CD4-positive, alpha-beta memory T cell (primary cell): Measurements from ENCODE around the gene SMYD3. TPM values are rescaled to one million over a fixed set of nuclear protein-coding genes. Genes with fewer than 3 reads are reported as not detected.
A peak's percentile ranks its signal among the peaks of the same experiment; 100 is the strongest.

Source experiments
- CTCF ChIA-PET: fragments of 350-600 bp; sonication (Branson Sonifier 250); formaldehyde crosslinking; loops from one replicate; lab custom pipeline; 2021; ENCODE audit warnings: inconsistent platforms; ENCODE audit not compliant: partially characterized antibody; lab: Charles Lee
- POLR2A ChIA-PET: fragments of 350-600 bp; sonication (Branson Sonifier 250); formaldehyde crosslinking; loops from one replicate; lab custom pipeline; 2021; ENCODE audit not compliant: partially characterized antibody; lab: Charles Lee
- DNase-seq, 5 donors: peaks; one replicate each; pipeline versions ENCODE4 v3.0.0 to v3.0.0-alpha.2; 2020 to 2022; ENCODE audit warnings: mixed read lengths in 1 of 5
- H3K27ac ChIP-seq: one replicate; pipeline ENCODE4 v1.7.0; 2013; ENCODE audit warnings: low read depth, low read length
- H3K27me3 ChIP-seq: 2 replicates; pipeline ENCODE4 v1.7.0; 2013; ENCODE audit warnings: mild to moderate bottlenecking, low read length, moderate library complexity; ENCODE audit not compliant: insufficient read depth
- H3K36me3 ChIP-seq: 2 replicates; pipeline ENCODE4 v1.7.0; 2013; ENCODE audit warnings: mild to moderate bottlenecking, low read length, moderate library complexity; ENCODE audit not compliant: insufficient read depth
- H3K4me1 ChIP-seq: 2 replicates; pipeline ENCODE4 v1.7.0; 2013; ENCODE audit warnings: mild to moderate bottlenecking, low read length, moderate library complexity; ENCODE audit not compliant: insufficient read depth
- H3K4me3 ChIP-seq, 2 donors: one replicate each; pipeline ENCODE4 v1.7.0; 2013; ENCODE audit warnings: low read length in 2 of 2, mild to moderate bottlenecking in 1 of 2
- H3K9me3 ChIP-seq, 2 donors: one replicate each; pipeline ENCODE4 v1.7.0; 2013; ENCODE audit warnings: low read length in 2 of 2, control low read depth in 1 of 2; ENCODE audit not compliant: control insufficient read depth in 1 of 2
- H3K27ac Mint-ChIP-seq, 7 donors: one replicate each; pipeline ENCODE4 v1.8.0; 2020 to 2021; ENCODE audit warnings: mixed read lengths in 7 of 7, mild to moderate bottlenecking in 6 of 7, inconsistent platforms in 3 of 7, moderate library complexity in 3 of 7
- H3K27me3 Mint-ChIP-seq, 2 donors: one replicate each; pipeline ENCODE4 v1.8.0; 2020 to 2021; ENCODE audit warnings: mixed read lengths in 2 of 2
- H3K36me3 Mint-ChIP-seq, 2 donors: one replicate each; pipeline ENCODE4 v1.8.0; 2020 to 2021; ENCODE audit warnings: mixed read lengths in 2 of 2, inconsistent platforms in 1 of 2, mild to moderate bottlenecking in 1 of 2
- H3K4me1 Mint-ChIP-seq, 4 donors: one replicate each; pipeline ENCODE4 v1.8.0; 2020 to 2021; ENCODE audit warnings: mixed read lengths in 4 of 4, mild to moderate bottlenecking in 1 of 4
- H3K4me3 Mint-ChIP-seq, 8 donors: one replicate each; pipeline ENCODE4 v1.8.0; 2020 to 2021; ENCODE audit warnings: mixed read lengths in 8 of 8, mild to moderate bottlenecking in 7 of 8, moderate library complexity in 6 of 8, inconsistent platforms in 3 of 8
- H3K9me3 Mint-ChIP-seq, 8 donors: one replicate each; pipeline ENCODE4 v1.8.0; 2020 to 2021; ENCODE audit warnings: mixed read lengths in 8 of 8, mild to moderate bottlenecking in 5 of 8, inconsistent platforms in 3 of 8, moderate library complexity in 1 of 8
- intact Hi-C: fragments of 100-400 bp; cut with micrococcal nuclease; formaldehyde crosslinking; loops from one replicate; pipeline ENCODE4 v1.15.1; 2023
- polyA plus RNA-seq, 2 donors: library from polyadenylated mRNA; unstranded; fragments of 300-500 nt; fragmentation: Illumina TruSeq; gene quantifications; one replicate each; pipeline ENCODE4 v1.2.3, GENCODE V29; 2021
- total RNA-seq, 2 experiments: library from RNA; stranded (reverse); gene quantifications; one replicate each; pipeline ENCODE4 v1.2.3, GENCODE V29; 2021

The SMYD3 gene
- total and polyA plus RNA-seq, 4 experiments from 2014 or later: 19.5 to 28.9 (median 22.9) TPM

GRCh38 chr1:245937316-245938045, 569.6 kb downstream of the SMYD3 start:
- Histone ChIP-seq H3K27me3 (no peaks in the 10 kb centered on the region), H3K4me3 (no peak overlapping the region), H3K9me3 (no peaks in the 10 kb centered on the region), H3K4me1 (no peaks in the 10 kb centered on the region), H3K27ac (no peak overlapping the region), H3K36me3 (no peaks in the 10 kb centered on the region)
- H3K27ac Mint-ChIP-seq: no peak overlapping the region
- CTCF ChIA-PET: no interaction called here
- H3K36me3 Mint-ChIP-seq: peaks cover 0 to 7% of the 10 kb centered on the region in 2 donors
- no peak for DNase-seq
- H3K4me1 Mint-ChIP-seq: peaks cover 2 to 7% (median 3%) of the 10 kb centered on the region in 4 donors
- no peaks in the 10 kb centered on the region for H3K9me3 Mint-ChIP-seq
- no peak overlapping the region for H3K4me3 Mint-ChIP-seq
- POLR2A ChIA-PET: no interaction called here
- intact Hi-C loops: no loop called here
- H3K27me3 Mint-ChIP-seq: no peaks in the 10 kb centered on the region

DNA sequence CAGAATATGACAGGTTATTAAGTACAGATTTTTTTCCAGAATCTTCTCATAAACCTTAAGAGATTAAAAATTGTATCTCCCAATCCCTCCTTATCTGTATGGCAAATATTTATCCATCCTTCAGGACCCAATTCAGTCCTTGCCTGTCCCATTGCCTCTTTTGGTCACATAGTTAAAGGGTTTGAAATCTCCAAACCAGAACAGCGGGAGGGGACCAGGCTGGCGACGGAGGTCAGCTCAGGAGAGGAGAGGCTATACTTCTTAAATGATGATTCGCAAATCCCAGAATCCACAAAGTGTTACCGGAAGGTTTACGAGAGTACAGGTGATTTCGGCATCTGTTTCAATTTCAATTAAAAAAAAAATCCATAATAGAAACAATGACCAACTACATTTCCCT, 572.7 kb downstream of the SMYD3 start:
- no peaks in the 10 kb centered on the region for H3K9me3 Mint-ChIP-seq
- intact Hi-C loops: no loop called here
- no peak for DNase-seq
- no peaks in the 10 kb centered on the region for H3K36me3 ChIP-seq
- ChIA-PET CTCF (no interaction called here), POLR2A (no interaction called here)
- H3K27me3 Mint-ChIP-seq: no peaks in the 10 kb centered on the region
- H3K4me3 Mint-ChIP-seq: no peak overlapping the region
- peaks cover 0 to 2% (median 0%) of the 10 kb centered on the region in 4 donors for H3K4me1 Mint-ChIP-seq
- H3K9me3 ChIP-seq: no peaks in the 10 kb centered on the region
- no peak overlapping the region for H3K27ac ChIP-seq
- peaks cover under 1 to 11% of the 10 kb centered on the region in 2 donors for H3K36me3 Mint-ChIP-seq
- H3K27me3 ChIP-seq: no peaks in the 10 kb centered on the region
- H3K27ac Mint-ChIP-seq: no peak overlapping the region
- H3K4me3 ChIP-seq: no peak overlapping the region
- H3K4me1 ChIP-seq: no peaks in the 10 kb centered on the region

GRCh38 chr1:245933431-245934045, 573.5 kb downstream of the SMYD3 start:
- Mint-ChIP-seq H3K9me3 (no peaks in the 10 kb centered on the region), H3K27me3 (no peaks in the 10 kb centered on the region), H3K4me1 (peaks cover 0 to 2% (median 0%) of the 10 kb centered on the region in 4 donors), H3K36me3 (peaks cover 4 to 16% of the 10 kb centered on the region in 2 donors), H3K4me3 (no peak overlapping the region), H3K27ac (peak overlapping the region in 1 of 7 donors; percentile 17)
- intact Hi-C loops: no loop called here
- POLR2A ChIA-PET: no interaction called here
- Histone ChIP-seq H3K9me3 (no peaks in the 10 kb centered on the region), H3K4me3 (no peak overlapping the region), H3K27me3 (no peaks in the 10 kb centered on the region), H3K4me1 (no peaks in the 10 kb centered on the region), H3K36me3 (no peaks in the 10 kb centered on the region), H3K27ac (no peak overlapping the region)
- no peak for DNase-seq
- CTCF ChIA-PET: no interaction called here

DNA sequence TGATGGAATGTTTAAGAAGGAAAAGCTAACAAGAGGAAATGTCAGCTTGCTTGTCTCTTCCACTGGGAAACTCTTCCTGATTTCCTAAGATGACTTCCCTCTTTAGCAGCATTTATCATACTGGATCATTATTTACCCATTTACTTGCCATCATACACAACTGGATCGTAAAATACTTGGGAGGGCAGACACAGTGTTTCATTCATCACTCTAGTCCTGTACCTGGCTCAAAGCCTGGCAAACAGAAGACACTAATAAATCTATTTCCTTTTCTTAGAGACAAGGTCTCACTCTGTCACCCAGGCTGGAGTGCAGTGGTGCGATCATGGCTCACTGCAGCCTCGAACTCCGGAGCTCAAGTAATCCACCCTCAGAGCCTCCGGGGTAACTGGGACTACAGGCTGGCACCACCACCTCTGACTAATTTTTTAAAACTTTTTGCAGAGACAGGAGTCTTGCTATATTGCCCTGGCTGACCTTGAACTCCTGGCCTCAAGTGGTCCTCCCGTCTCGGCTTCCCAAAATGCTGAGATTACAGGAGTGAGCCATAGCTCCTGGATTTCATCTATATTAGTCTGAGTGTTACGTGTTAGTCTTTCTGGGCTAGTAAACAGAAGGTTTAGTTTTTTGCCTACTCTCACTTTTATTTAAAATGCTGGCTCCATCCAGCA, 574.6 kb downstream of the SMYD3 start:
- ChIA-PET CTCF (no interaction called here), POLR2A (no interaction called here)
- no peaks in the 10 kb centered on the region for H3K9me3 ChIP-seq
- Mint-ChIP-seq H3K4me1 (peaks cover 0 to 2% (median 0%) of the 10 kb centered on the region in 4 donors), H3K27ac (peak overlapping the region in 1 of 7 donors; percentile 9), H3K36me3 (peaks cover 8 to 23% of the 10 kb centered on the region in 2 donors), H3K9me3 (no peaks in the 10 kb centered on the region), H3K27me3 (no peaks in the 10 kb centered on the region), H3K4me3 (no peak overlapping the region)
- H3K4me1 ChIP-seq: no peaks in the 10 kb centered on the region
- H3K27ac ChIP-seq: no peak overlapping the region
- DNase-seq: no peak
- H3K27me3 ChIP-seq: no peaks in the 10 kb centered on the region
- H3K4me3 ChIP-seq: no peak overlapping the region
- intact Hi-C loops: no loop called here
- H3K36me3 ChIP-seq: no peaks in the 10 kb centered on the region

GRCh38 chr1:245931450-245931849, 575.6 kb downstream of the SMYD3 start:
- intact Hi-C loops: no loop called here
- no peak for DNase-seq
- peaks cover 11 to 25% of the 10 kb centered on the region in 2 donors for H3K36me3 Mint-ChIP-seq
- Histone ChIP-seq H3K27ac (no peak overlapping the region), H3K9me3 (no peaks in the 10 kb centered on the region), H3K36me3 (no peaks in the 10 kb centered on the region), H3K4me1 (no peaks in the 10 kb centered on the region), H3K4me3 (no peak overlapping the region), H3K27me3 (no peaks in the 10 kb centered on the region)
- H3K9me3 Mint-ChIP-seq: no peaks in the 10 kb centered on the region
- H3K4me1 Mint-ChIP-seq: peaks cover 0 to 2% (median 0%) of the 10 kb centered on the region in 4 donors
- ChIA-PET POLR2A (interaction anchor here (1.2 kb wide), 1 partner anchor 25 kb away, joined by 3 read pairs; no protein-coding TSS in a partner anchor), CTCF (no interaction called here)
- peak overlapping the region in 1 of 7 donors; percentile 5 for H3K27ac Mint-ChIP-seq
- H3K4me3 Mint-ChIP-seq: no peak overlapping the region
- no peaks in the 10 kb centered on the region for H3K27me3 Mint-ChIP-seq

- peaks cover 0 to 2% (median 0%) of the 10 kb centered on the region in 4 donors for H3K4me1 Mint-ChIP-seq
- no peak overlapping the region for H3K27ac Mint-ChIP-seq
- H3K36me3 ChIP-seq: no peaks in the 10 kb centered on the region
- no peaks in the 10 kb centered on the region for H3K9me3 ChIP-seq
- intact Hi-C loops: no loop called here
- no peaks in the 10 kb centered on the region for H3K4me1 ChIP-seq
- no peak overlapping the region for H3K27ac ChIP-seq
- no peaks in the 10 kb centered on the region for H3K9me3 Mint-ChIP-seq
- H3K4me3 ChIP-seq: no peak overlapping the region
- H3K4me3 Mint-ChIP-seq: no peak overlapping the region
- CTCF ChIA-PET: no interaction called here
- no peaks in the 10 kb centered on the region for H3K27me3 ChIP-seq
- H3K27me3 Mint-ChIP-seq: no peaks in the 10 kb centered on the region
- POLR2A ChIA-PET: no interaction called here
- no peak for DNase-seq
- peaks cover 18 to 33% of the 10 kb centered on the region in 2 donors for H3K36me3 Mint-ChIP-seq
These were observed 577.9 kb downstream of the SMYD3 start for GRCh38 chr1:245929224-245929623.

DNA sequence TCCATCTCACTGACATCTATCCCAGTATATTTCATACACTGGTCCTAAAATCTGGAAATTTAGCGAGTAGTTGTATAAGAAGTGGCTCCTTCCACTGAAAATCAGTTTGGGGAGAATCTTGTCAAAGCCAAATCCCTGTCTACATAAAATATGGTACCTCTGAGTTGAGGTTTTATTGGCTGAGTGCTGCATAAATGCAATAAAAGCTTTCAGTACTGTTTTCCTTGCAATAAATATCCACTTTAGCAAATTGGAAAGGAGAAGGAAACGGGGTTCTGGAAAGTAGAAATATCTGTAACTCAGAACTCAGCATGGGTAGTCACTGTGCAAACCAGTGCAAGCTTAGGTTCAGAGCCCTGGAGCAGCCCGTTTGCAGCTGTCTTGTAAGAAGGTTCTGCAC, 580.2 kb downstream of the SMYD3 start:
- H3K4me3 ChIP-seq: no peak overlapping the region
- H3K27me3 ChIP-seq: no peaks in the 10 kb centered on the region
- POLR2A ChIA-PET: no interaction called here
- no peaks in the 10 kb centered on the region for H3K9me3 Mint-ChIP-seq
- H3K4me1 ChIP-seq: no peaks in the 10 kb centered on the region
- no peaks in the 10 kb centered on the region for H3K9me3 ChIP-seq
- no peak for DNase-seq
- no peaks in the 10 kb centered on the region for H3K36me3 ChIP-seq
- peaks cover 21 to 39% of the 10 kb centered on the region in 2 donors for H3K36me3 Mint-ChIP-seq
- no peak overlapping the region for H3K4me3 Mint-ChIP-seq
- CTCF ChIA-PET: no interaction called here
- no peak overlapping the region for H3K27ac ChIP-seq
- intact Hi-C loops: no loop called here
- no peaks in the 10 kb centered on the region for H3K27me3 Mint-ChIP-seq
- H3K4me1 Mint-ChIP-seq: no peaks in the 10 kb centered on the region
- no peak overlapping the region for H3K27ac Mint-ChIP-seq
